GM21515 (cell line): ENCODE data around the gene SERTAD1.
"Not testable (repeated sequence)": the region's sequence is repeated elsewhere in the genome, so short reads cannot be mapped to it uniquely, and the experiment has no call there.

ENCODE experiments used
- ATAC-seq: cut with Tn5 transposase; IDR thresholded peaks from one replicate; pipeline ENCODE4 v1.9.1; 2021; ENCODE audit not compliant: unreplicated experiment

Gene SERTAD1

GRCh38 chr19:40423938-40424337 lies 1.9 kb downstream of the SERTAD1 start:
- no peak for ATAC-seq

GRCh38 chr19:40422748-40423566 lies 2.8 kb downstream of the SERTAD1 start:
- ATAC-seq: no peak

GRCh38 chr19:40421993-40422747 lies 3.6 kb downstream of the SERTAD1 start:
- no peak for ATAC-seq

- ATAC-seq: no peak
Observed at GRCh38 chr19:40420766-40421765, 4.7 kb downstream of the SERTAD1 start.

GRCh38 chr19:40420451-40420765 lies 5.4 kb downstream of the SERTAD1 start:
- ATAC-seq: no peak

GRCh38 chr19:40419780-40420179 lies 6.0 kb downstream of the SERTAD1 start:
- no peak for ATAC-seq

- ATAC-seq: no peak
Observed at GRCh38 chr19:40419066-40419612, 6.7 kb downstream of the SERTAD1 start.

- ATAC-seq: no peak
Observed at GRCh38 chr19:40418040-40418439, 7.8 kb downstream of the SERTAD1 start.

GRCh38 chr19:40417643-40417981 lies 8.2 kb downstream of the SERTAD1 start:
- ATAC-seq: no peak

- no peak for ATAC-seq
Observed at GRCh38 chr19:40416918-40417642, 8.7 kb downstream of the SERTAD1 start.

GRCh38 chr19:40415768-40416167 lies 10.0 kb downstream of the SERTAD1 start:
- ATAC-seq: no peak

GRCh38 chr19:40414542-40415535 lies 11.0 kb downstream of the SERTAD1 start:
- ATAC-seq: no peak

GRCh38 chr19:40413291-40413845 lies 12.4 kb downstream of the SERTAD1 start, which contains the start of gene PRX:
Gene PRX (minus strand): TSS chr19:40413378. CDS start chr19:40407932, 5,446 bp downstream.
- no peak for ATAC-seq

GRCh38 chr19:40412866-40413265 lies 12.9 kb downstream of the SERTAD1 start:
- ATAC-seq: no peak

GRCh38 chr19:40411958-40412499 lies 13.8 kb downstream of the SERTAD1 start:
- ATAC-seq: no peak

- no peak for ATAC-seq
Observed at GRCh38 chr19:40411125-40411842, 14.5 kb downstream of the SERTAD1 start.

GRCh38 chr19:40410030-40410389 lies 15.8 kb downstream of the SERTAD1 start:
- ATAC-seq: no peak

- not testable (repeated sequence) for ATAC-seq
Observed at GRCh38 chr19:40408598-40408925, 17.2 kb downstream of the SERTAD1 start.
